Ovary (tissue), 3 donors: ENCODE data around the gene KLHL42.

Experiments
- EP300 ChIP-seq: sonication (generic); formaldehyde crosslinking; IDR thresholded peaks from one replicate; pipeline ENCODE4 v1.6.1; 2017; ENCODE audit warnings: antibody characterized with exemption
- POLR2A ChIP-seq: fragments of 450-650 bp; IDR thresholded peaks from one replicate; pipeline ENCODE4 v1.6.1; 2017; ENCODE audit warnings: antibody characterized with exemption, mild to moderate bottlenecking, moderate library complexity
- TF ChIP-seq, protein P1 (sequence below), 3 donors: fragments of 450-650 bp in 2 of 3; fragments of 200-600 bp in 1 of 3; IDR thresholded peaks; one replicate each; pipeline versions ENCODE4 v1.5.1 to v1.8.0; 2016 to 2022; ENCODE audit warnings: antibody characterized with exemption in 3 of 3, mild to moderate bottlenecking in 1 of 3
- donor health status: DM: no; HTN: no; CAD: no.

DNA sequence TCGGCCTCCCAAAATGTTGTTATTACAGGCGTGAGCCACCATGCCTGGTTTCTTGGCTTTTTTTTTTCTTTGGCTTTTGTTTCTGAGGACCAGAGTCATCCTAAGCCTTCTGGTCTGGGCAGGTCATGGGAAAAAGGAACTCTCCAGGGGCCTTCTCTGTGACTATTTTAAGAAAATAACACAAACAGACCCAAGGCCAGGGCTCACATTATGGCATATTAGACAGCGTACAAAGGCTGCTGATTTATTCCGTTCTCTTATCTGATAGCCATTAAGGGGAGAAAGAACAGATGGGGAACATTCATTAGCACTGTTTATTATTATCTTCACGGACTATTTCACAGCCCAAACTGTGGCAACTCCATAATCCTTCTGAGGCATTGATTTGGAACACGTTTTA is 28.8 kb downstream of the KLHL42 start:
- TF ChIP-seq POLR2A: no peak
- TF ChIP-seq, protein P1, sequence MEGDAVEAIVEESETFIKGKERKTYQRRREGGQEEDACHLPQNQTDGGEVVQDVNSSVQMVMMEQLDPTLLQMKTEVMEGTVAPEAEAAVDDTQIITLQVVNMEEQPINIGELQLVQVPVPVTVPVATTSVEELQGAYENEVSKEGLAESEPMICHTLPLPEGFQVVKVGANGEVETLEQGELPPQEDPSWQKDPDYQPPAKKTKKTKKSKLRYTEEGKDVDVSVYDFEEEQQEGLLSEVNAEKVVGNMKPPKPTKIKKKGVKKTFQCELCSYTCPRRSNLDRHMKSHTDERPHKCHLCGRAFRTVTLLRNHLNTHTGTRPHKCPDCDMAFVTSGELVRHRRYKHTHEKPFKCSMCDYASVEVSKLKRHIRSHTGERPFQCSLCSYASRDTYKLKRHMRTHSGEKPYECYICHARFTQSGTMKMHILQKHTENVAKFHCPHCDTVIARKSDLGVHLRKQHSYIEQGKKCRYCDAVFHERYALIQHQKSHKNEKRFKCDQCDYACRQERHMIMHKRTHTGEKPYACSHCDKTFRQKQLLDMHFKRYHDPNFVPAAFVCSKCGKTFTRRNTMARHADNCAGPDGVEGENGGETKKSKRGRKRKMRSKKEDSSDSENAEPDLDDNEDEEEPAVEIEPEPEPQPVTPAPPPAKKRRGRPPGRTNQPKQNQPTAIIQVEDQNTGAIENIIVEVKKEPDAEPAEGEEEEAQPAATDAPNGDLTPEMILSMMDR (IDR thresholded peaks at IDR 0.05): no peak
- TF ChIP-seq EP300: no peak
